Mesenchymal stem cell (in vitro differentiated cells and primary cell): ENCODE data around the gene CFAP58.

ENCODE experiments used
- DNase-seq: peaks from one replicate; pipeline ENCODE4 v3.0.0-alpha.2; 2013
- H2AFZ ChIP-seq: one replicate; pipeline ENCODE4 v1.6.1; 2013; ENCODE audit warnings: low read depth, mild to moderate bottlenecking, control low read depth, inconsistent platforms, low read length, moderate library complexity
- H2AK5ac ChIP-seq: 2 replicates; pipeline ENCODE4 v1.6.1; 2013; ENCODE audit warnings: low read length, moderate library complexity, mild to moderate bottlenecking, inconsistent platforms; ENCODE audit not compliant: severe bottlenecking
- H2BK120ac ChIP-seq: one replicate; pipeline ENCODE4 v1.6.1; 2013; ENCODE audit warnings: low read depth, mild to moderate bottlenecking, inconsistent platforms, low read length, moderate library complexity
- H2BK12ac ChIP-seq, 2 experiments: one replicate each; pipeline ENCODE4 v1.6.1; 2013; ENCODE audit warnings: inconsistent platforms in 2 of 2, low read length in 2 of 2, mild to moderate bottlenecking in 2 of 2, moderate library complexity in 2 of 2, control low read depth in 1 of 2
- H2BK15ac ChIP-seq: one replicate; pipeline ENCODE4 v1.6.1; 2013; ENCODE audit warnings: mild to moderate bottlenecking, low read depth, inconsistent platforms; ENCODE audit not compliant: poor library complexity, severe bottlenecking
- H2BK5ac ChIP-seq: 2 replicates; pipeline ENCODE4 v1.6.1; 2013; ENCODE audit warnings: low read depth, mild to moderate bottlenecking, low read length, control low read depth, inconsistent platforms; ENCODE audit not compliant: poor library complexity, severe bottlenecking
- H3K14ac ChIP-seq, 2 experiments: one replicate each; pipeline ENCODE4 v1.6.1; 2013; ENCODE audit warnings: inconsistent platforms in 2 of 2, low read length in 2 of 2, control low read depth in 1 of 2, mild to moderate bottlenecking in 1 of 2, moderate library complexity in 1 of 2
- H3K18ac ChIP-seq, 2 experiments: one replicate each; pipeline ENCODE4 v1.6.1; 2013; ENCODE audit warnings: inconsistent platforms in 2 of 2, low read length in 2 of 2, control low read depth in 1 of 2, low read depth in 1 of 2, mild to moderate bottlenecking in 1 of 2
- H3K23ac ChIP-seq, 2 experiments: one replicate each; pipeline ENCODE4 v1.6.1; 2013; ENCODE audit warnings: inconsistent platforms in 2 of 2, low read length in 2 of 2, mild to moderate bottlenecking in 2 of 2, moderate library complexity in 2 of 2, control low read depth in 1 of 2
- H3K27ac ChIP-seq: 2 replicates; pipeline ENCODE4 v1.5.1; 2013; ENCODE audit warnings: mild to moderate bottlenecking, moderate library complexity, low read length, control low read depth, inconsistent platforms; ENCODE audit not compliant: poor library complexity, severe bottlenecking
- H3K27me3 ChIP-seq, 2 experiments: 2 replicates each; pipeline versions ENCODE4 v1.6.1 to v1.7.0; 2013; ENCODE audit warnings: low read length in 2 of 2, mild to moderate bottlenecking in 2 of 2, moderate library complexity in 2 of 2, control low read depth in 1 of 2, inconsistent platforms in 1 of 2; ENCODE audit not compliant: control insufficient read depth in 1 of 2, insufficient read depth in 1 of 2
- H3K36me3 ChIP-seq, 2 experiments: 2 replicates each; pipeline versions ENCODE4 v1.6.1 to v1.7.0; 2013; ENCODE audit warnings: low read length in 2 of 2, control low read depth in 1 of 2, inconsistent platforms in 1 of 2, low read depth in 1 of 2, mild to moderate bottlenecking in 1 of 2; ENCODE audit not compliant: insufficient read depth in 2 of 2, control insufficient read depth in 1 of 2
- H3K4ac ChIP-seq, 2 experiments: one replicate each; pipeline ENCODE4 v1.6.1; 2013; ENCODE audit warnings: inconsistent platforms in 2 of 2, low read length in 2 of 2, mild to moderate bottlenecking in 2 of 2, moderate library complexity in 2 of 2, control low read depth in 1 of 2, low read depth in 1 of 2
- H3K4me1 ChIP-seq: 2 replicates; pipeline ENCODE4 v1.6.1; 2013; ENCODE audit warnings: low read depth, low read length, control low read depth; ENCODE audit not compliant: control insufficient read depth, insufficient read depth
- H3K4me2 ChIP-seq: 2 replicates; pipeline ENCODE4 v1.6.1; 2013; ENCODE audit warnings: low read length, mild to moderate bottlenecking, inconsistent platforms; ENCODE audit not compliant: poor library complexity, severe bottlenecking
- H3K4me3 ChIP-seq, 2 experiments: 2 replicates each; pipeline versions ENCODE4 v1.5.1 to v1.7.0; 2013; ENCODE audit warnings: low read length in 2 of 2, mild to moderate bottlenecking in 2 of 2, control low read depth in 1 of 2, low read depth in 1 of 2; ENCODE audit not compliant: insufficient read depth in 1 of 2
- H3K79me1 ChIP-seq: replicated peaks from 2 replicates; pipeline ENCODE4 v1.6.1; 2013; ENCODE audit warnings: mild to moderate bottlenecking, control low read depth, low read length, inconsistent platforms; ENCODE audit not compliant: poor library complexity, severe bottlenecking
- H3K9ac ChIP-seq: 2 replicates; pipeline ENCODE4 v1.7.0; 2013; ENCODE audit warnings: mild to moderate bottlenecking, low read length, moderate library complexity
- H3K9me3 ChIP-seq: 2 replicates; pipeline ENCODE4 v1.7.0; 2013; ENCODE audit warnings: mild to moderate bottlenecking, low read length; ENCODE audit not compliant: control insufficient read depth
- H4K8ac ChIP-seq: one replicate; pipeline ENCODE4 v1.6.1; 2013; ENCODE audit warnings: inconsistent platforms, mild to moderate bottlenecking, low read length, moderate library complexity
- H4K91ac ChIP-seq: one replicate; pipeline ENCODE4 v1.6.1; 2013; ENCODE audit warnings: mild to moderate bottlenecking, low read length, inconsistent platforms
- WGBS: methylation state at CpG from one replicate; pipeline ENCODE4 v1.1.7; 2013; ENCODE audit warnings: mixed read lengths; 5-methylcytosine and 5-hydroxymethylcytosine counted together

Gene CFAP58

DNA sequence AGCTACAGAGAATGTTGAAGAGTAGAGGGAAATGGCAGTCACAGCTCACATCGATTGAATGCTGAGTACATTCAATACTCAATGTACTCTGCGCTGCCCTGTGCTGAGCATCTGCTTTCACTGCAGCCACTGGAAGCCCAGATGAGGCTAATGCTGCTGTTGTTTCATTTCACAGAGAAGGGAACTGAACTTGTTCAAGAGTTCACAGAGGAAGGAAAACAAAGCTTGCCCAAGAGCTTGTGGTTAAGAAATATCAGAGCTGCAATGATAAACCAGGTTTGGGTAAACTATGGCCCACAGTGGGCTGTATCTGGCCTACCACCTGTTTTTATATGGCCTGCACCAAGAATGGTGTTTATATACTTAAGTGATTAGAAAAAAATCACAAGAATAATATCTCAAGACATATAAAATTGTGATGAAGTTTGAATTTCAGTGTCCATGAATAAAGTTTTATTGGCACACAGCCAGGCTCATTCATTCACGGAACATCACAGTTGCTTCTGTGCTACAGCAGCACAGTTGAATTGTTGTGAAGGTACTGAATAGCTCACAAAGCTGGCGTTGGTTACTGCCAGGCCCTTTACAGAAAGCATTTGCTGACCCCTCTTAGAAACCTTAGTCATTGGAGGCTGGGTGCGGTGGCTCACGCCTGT, 64.1 kb downstream of the CFAP58 start:
- Histone ChIP-seq H3K27me3 (no peaks in the 10 kb centered on the region), H2BK120ac (no peak overlapping the region), H3K4me1 (no peaks in the 10 kb centered on the region), H2BK15ac (no peak overlapping the region), H4K8ac (no peak overlapping the region), H3K18ac (no peak overlapping the region), H3K27ac (no peak overlapping the region), H3K79me1 (no peaks in the 10 kb centered on the region), H4K91ac (no peak overlapping the region), H3K4ac (no peak overlapping the region), H3K36me3 (no peaks in the 10 kb centered on the region), H3K9ac (no peak overlapping the region), H3K4me3 (no peak overlapping the region), H3K4me2 (no peak overlapping the region), H2AK5ac (no peak overlapping the region), H2BK12ac (no peak overlapping the region), H3K14ac (no peak overlapping the region), H2AFZ (no peak overlapping the region), H3K23ac (no peak overlapping the region), H3K9me3 (no peaks in the 10 kb centered on the region), H2BK5ac (no peak overlapping the region)
- no peak for DNase-seq
- 83% methylated on average over 6 of the region's 6 CpGs for WGBS

DNA sequence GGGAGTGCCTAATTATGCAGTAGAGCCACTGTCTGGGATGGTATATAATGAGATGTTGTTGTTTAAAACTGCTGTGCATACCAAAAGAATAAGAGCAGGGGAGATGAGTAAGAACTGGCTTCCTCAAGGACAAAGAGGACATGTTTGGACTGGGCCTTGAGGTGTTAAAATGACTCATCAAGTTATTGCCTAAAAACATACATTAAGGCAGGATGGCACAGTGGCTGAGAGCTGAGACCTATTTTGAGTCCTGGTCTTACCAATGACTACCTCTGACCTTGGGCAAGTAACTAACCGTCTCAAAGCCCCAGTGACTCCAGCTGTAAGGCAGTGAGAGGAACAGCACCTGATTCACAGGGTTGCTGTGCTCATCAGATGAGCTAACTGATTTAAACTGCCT, 71.1 kb downstream of the CFAP58 start:
- WGBS = 95% methylated on average over 1 of the region's 1 CpG
- Histone ChIP-seq H3K4ac (no peak overlapping the region), H2BK12ac (no peak overlapping the region), H3K9ac (no peak overlapping the region), H2BK120ac (no peak overlapping the region), H4K8ac (no peak overlapping the region), H2BK15ac (no peak overlapping the region), H2AFZ (no peak overlapping the region), H3K4me1 (no peaks in the 10 kb centered on the region), H4K91ac (no peak overlapping the region), H2BK5ac (no peak overlapping the region), H3K9me3 (no peaks in the 10 kb centered on the region), H3K18ac (no peak overlapping the region), H3K79me1 (no peaks in the 10 kb centered on the region), H2AK5ac (no peak overlapping the region), H3K27ac (no peak overlapping the region), H3K4me2 (no peak overlapping the region), H3K14ac (no peak overlapping the region), H3K23ac (no peak overlapping the region), H3K36me3 (no peaks in the 10 kb centered on the region), H3K4me3 (no peak overlapping the region), H3K27me3 (no peaks in the 10 kb centered on the region)
- DNase-seq = no peak

DNA sequence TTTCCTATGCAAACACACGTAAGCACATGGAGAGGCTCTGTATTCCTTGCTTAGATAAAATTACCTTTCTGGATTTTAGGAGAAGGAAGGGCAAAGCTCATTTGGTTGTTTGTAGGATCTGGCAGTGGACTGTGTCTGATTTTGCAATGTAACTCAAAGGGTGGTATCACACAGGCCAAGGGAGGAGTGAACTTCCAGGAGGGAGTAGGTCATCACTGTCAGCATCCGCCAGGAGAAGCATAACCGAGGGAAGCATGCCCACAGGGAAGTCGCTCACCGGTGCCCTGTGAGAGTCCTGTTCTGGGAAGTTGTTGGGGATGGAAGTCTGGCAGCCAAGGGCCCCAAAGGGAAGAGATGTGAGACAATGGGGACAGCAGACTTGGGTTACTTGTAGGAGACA, 74.4 kb downstream of the CFAP58 start:
- Histone ChIP-seq H3K4me1 (no peaks in the 10 kb centered on the region), H3K27ac (no peak overlapping the region), H3K18ac (no peak overlapping the region), H3K14ac (no peak overlapping the region), H3K9me3 (no peaks in the 10 kb centered on the region), H3K4me2 (no peak overlapping the region), H3K4ac (no peak overlapping the region), H3K9ac (no peak overlapping the region), H2BK15ac (no peak overlapping the region), H4K91ac (no peak overlapping the region), H2BK5ac (no peak overlapping the region), H3K23ac (no peak overlapping the region), H3K36me3 (no peaks in the 10 kb centered on the region), H4K8ac (no peak overlapping the region), H2AFZ (no peak overlapping the region), H2BK120ac (no peak overlapping the region), H3K4me3 (no peak overlapping the region), H2BK12ac (no peak overlapping the region), H3K27me3 (no peaks in the 10 kb centered on the region), H3K79me1 (no peaks in the 10 kb centered on the region), H2AK5ac (no peak overlapping the region)
- WGBS = 81% methylated on average over 5 of the region's 5 CpGs
- no peak for DNase-seq

DNA sequence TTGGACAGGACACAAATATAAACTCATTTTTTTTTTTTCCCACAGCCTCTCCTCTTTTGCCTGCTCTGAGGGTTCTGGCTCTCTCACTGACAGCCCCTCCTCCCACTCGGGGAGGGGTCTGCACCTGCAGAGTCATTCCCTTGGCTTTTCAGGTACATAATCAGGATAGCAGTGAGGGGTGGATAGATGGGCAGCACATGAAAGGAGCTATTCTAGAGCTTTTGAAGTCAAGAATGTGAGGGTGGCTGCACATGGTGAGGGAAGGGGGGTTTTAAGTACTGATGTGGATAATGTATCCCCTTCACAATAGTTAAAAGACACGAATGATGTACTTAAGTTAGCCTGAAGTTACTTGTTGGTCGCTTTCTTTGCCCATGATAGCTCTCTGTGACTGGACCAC, 76.2 kb downstream of the CFAP58 start:
- Histone ChIP-seq H3K4ac (no peak overlapping the region), H4K8ac (no peak overlapping the region), H2AK5ac (no peak overlapping the region), H3K36me3 (no peaks in the 10 kb centered on the region), H4K91ac (no peak overlapping the region), H3K27ac (no peak overlapping the region), H3K4me1 (no peaks in the 10 kb centered on the region), H3K9me3 (no peaks in the 10 kb centered on the region), H3K18ac (no peak overlapping the region), H3K23ac (no peak overlapping the region), H2BK5ac (no peak overlapping the region), H3K14ac (no peak overlapping the region), H3K27me3 (no peaks in the 10 kb centered on the region), H3K4me2 (no peak overlapping the region), H3K4me3 (no peak overlapping the region), H3K9ac (no peak overlapping the region), H3K79me1 (no peaks in the 10 kb centered on the region), H2BK12ac (no peak overlapping the region), H2AFZ (no peak overlapping the region), H2BK120ac (no peak overlapping the region), H2BK15ac (no peak overlapping the region)
- WGBS = 26% methylated on average over 3 of the region's 3 CpGs
- no peak for DNase-seq
